ENCODE data around the gene DRD1.
A peak's percentile ranks its signal among the peaks of the same experiment; 100 is the strongest.

The DRD1 gene

DNA sequence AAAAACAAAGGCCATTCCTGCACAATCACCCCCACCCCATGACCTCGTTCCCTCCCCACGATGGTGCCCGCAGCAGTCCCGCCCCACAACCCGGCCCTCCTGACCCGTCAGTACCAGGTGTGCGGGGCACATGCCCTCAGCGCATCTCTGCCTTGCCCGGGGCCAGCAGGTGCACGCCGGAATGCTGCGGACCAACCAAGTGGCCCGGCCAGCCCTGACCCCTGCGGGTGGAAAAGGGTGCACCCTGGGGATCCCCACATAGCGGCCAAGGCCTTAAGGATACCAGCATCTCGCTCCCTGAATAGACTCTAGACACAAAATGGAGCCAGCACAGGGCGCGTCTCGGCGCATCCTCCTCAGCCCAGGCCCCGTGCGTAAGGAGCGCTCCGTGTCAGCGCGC, 40.3 kb upstream of the DRD1 start:
- H3K4me1 ChIP-seq (ENCODE audit: low read depth, poor library complexity, severe bottlenecking): peaks cover 7% of the 10 kb centered on the region
- no peak overlapping the region for H3K27ac ChIP-seq
- TF ChIP-seq, protein P1, sequence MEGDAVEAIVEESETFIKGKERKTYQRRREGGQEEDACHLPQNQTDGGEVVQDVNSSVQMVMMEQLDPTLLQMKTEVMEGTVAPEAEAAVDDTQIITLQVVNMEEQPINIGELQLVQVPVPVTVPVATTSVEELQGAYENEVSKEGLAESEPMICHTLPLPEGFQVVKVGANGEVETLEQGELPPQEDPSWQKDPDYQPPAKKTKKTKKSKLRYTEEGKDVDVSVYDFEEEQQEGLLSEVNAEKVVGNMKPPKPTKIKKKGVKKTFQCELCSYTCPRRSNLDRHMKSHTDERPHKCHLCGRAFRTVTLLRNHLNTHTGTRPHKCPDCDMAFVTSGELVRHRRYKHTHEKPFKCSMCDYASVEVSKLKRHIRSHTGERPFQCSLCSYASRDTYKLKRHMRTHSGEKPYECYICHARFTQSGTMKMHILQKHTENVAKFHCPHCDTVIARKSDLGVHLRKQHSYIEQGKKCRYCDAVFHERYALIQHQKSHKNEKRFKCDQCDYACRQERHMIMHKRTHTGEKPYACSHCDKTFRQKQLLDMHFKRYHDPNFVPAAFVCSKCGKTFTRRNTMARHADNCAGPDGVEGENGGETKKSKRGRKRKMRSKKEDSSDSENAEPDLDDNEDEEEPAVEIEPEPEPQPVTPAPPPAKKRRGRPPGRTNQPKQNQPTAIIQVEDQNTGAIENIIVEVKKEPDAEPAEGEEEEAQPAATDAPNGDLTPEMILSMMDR (conservative IDR thresholded peaks at IDR 0.05; ENCODE audit: low read depth, low read length): no peak
- no peak overlapping the region for H2AFZ ChIP-seq (ENCODE audit: low read depth)
- no peaks in the 10 kb centered on the region for H3K36me3 ChIP-seq (ENCODE audit: insufficient read depth)
- H4K20me1 ChIP-seq (ENCODE audit: insufficient read depth): no peaks in the 10 kb centered on the region
- H3K4me2 ChIP-seq: no peak overlapping the region
- H3K4me3 ChIP-seq (IDR thresholded peaks at IDR 0.05; ENCODE audit: insufficient read depth, low read depth, low read length): no peak overlapping the region
- H3K79me2 ChIP-seq (ENCODE audit: insufficient read depth, low read depth): peaks cover 96% of the 10 kb centered on the region
- H3K9ac ChIP-seq: no peak overlapping the region
- no peaks in the 10 kb centered on the region for H3K27me3 ChIP-seq (ENCODE audit: insufficient read depth, low read depth)

DNA sequence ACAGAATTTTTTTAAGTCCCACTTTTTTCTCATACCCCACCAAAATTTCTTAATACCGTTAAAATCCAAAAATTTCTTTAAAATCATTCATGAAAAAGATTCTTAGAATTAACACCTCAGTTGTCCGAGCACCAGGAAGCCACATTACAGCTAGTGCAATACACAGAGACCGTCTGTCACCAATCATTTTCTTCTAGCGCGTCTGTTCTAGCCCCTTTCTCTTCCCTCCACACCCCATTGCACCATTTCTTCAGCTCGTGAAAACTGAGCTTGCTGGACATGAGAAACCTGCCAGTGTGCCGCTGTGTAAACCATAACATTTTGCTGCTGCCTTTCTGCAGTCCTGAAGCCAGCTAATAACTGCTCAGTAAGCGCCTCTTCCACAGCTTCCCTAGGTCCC, 39.4 kb upstream of the DRD1 start:
- TF ChIP-seq, protein P1 (conservative IDR thresholded peaks at IDR 0.05; ENCODE audit: low read depth, low read length): no peak
- no peaks in the 10 kb centered on the region for H3K36me3 ChIP-seq (ENCODE audit: insufficient read depth)
- H2AFZ ChIP-seq (ENCODE audit: low read depth): no peak overlapping the region
- H3K79me2 ChIP-seq (ENCODE audit: insufficient read depth, low read depth): peaks cover 92% of the 10 kb centered on the region
- H3K4me3 ChIP-seq (IDR thresholded peaks at IDR 0.05; ENCODE audit: insufficient read depth, low read depth, low read length): no peak overlapping the region
- H3K9ac ChIP-seq: no peak overlapping the region
- no peak overlapping the region for H3K4me2 ChIP-seq
- H3K4me1 ChIP-seq (ENCODE audit: low read depth, poor library complexity, severe bottlenecking): peaks cover 7% of the 10 kb centered on the region
- H3K27me3 ChIP-seq (ENCODE audit: insufficient read depth, low read depth): no peaks in the 10 kb centered on the region
- H4K20me1 ChIP-seq (ENCODE audit: insufficient read depth): no peaks in the 10 kb centered on the region
- no peak overlapping the region for H3K27ac ChIP-seq

DNA sequence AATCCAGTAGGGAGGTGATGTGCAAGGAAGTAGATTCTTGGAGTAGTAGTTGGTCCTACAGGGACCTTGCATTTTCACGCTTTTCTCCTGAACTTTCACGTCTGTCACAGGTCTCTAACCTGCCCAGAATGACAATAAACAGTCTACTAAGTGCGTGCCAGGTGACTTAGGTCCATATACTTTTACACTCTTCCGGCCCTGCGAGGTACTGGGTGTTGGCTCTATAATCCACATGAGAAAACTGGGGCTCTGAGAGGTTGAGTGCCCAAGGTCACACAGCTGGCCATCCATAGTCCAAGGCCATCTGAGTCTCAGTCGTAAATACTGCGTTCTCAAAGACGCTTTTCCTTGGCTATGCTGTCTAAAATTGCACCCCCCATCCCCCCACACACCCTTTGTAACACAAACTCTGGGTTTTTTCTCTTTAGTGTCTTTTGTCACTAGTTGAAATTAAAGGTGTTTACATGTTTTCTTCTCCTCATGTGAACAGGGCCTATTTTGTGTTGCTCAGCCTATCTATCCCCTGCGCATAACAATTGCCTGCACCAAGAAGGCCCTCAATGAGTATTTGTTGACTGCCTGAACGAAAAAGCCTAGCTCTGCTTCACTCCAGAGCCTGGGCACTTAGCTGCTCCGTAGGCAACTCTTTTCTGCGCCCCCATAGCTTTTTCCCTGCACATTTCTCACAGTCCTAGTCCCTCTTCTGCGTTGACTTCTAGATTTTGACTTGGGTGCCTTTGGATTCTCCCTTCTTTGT, 35.3 kb upstream of the DRD1 start:
- H3K36me3 ChIP-seq (ENCODE audit: insufficient read depth): no peaks in the 10 kb centered on the region
- peaks cover 7% of the 10 kb centered on the region for H3K4me1 ChIP-seq (ENCODE audit: low read depth, poor library complexity, severe bottlenecking)
- no peaks in the 10 kb centered on the region for H4K20me1 ChIP-seq (ENCODE audit: insufficient read depth)
- H3K27ac ChIP-seq: peak overlapping the region; percentile 36; the same call in 1 of the 2 replicates
- TF ChIP-seq, protein P1 (conservative IDR thresholded peaks at IDR 0.05; ENCODE audit: low read depth, low read length): no peak
- H3K4me3 ChIP-seq (IDR thresholded peaks at IDR 0.05; ENCODE audit: insufficient read depth, low read depth, low read length): no peak overlapping the region
- peaks cover 52% of the 10 kb centered on the region for H3K79me2 ChIP-seq (ENCODE audit: insufficient read depth, low read depth)
- H2AFZ ChIP-seq (ENCODE audit: low read depth): 0 out of 2 replicates have a peak overlapping the region, but pooled peaks have one; percentile 30
- H3K27me3 ChIP-seq (ENCODE audit: insufficient read depth, low read depth): no peaks in the 10 kb centered on the region
- peak overlapping the region; percentile 85 for H3K9ac ChIP-seq
- H3K4me2 ChIP-seq: peak overlapping the region; percentile 66

DNA sequence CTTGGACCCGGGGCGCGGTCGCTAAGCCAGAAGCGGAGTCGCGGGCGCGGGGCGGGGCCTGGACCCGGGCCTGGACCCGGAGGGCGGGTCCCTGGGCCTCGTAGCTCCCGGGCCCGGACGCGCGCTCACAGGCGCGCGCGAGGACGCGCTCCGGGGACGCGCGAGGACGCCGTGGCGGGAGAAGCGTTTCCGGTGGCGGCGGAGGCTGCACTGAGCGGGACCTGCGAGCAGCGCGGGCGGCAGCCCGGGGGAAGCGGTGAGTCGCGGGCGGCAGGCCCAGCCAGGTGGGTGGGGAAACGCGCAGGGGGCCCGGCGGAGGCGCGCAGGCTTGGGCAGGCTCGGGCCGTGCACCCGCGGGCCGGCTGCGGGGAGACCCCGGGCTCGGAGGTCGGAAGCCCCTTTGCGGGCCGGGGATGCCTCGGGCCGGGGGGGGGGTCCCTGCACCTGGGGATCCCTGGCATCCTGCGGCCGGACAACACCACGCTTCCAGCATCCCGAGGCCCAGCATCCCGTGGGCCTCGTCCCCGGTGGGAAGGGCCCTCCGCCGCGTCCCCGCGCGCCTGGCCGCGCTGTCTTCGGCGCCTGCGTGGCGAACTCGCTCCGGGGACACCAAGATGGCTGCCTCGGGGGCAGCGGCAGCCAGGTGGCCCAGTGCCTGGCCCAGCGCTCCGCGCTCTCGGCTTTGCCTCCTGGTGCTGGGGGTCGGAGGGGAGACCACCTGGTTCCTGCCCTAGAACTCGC, 34.6 kb upstream of the DRD1 start, which contains the start of gene SFXN1:
Gene SFXN1, plus strand, starts transcription at position 177 of the 741 bp plus-strand sequence. CDS start 13,544 bp downstream, outside the sequence.
- peak within 1 kb of the TSS; percentile 90 for H2AFZ ChIP-seq (ENCODE audit: low read depth)
- peak within 1 kb of the TSS; percentile 36 for H3K27ac ChIP-seq
- H3K4me1 ChIP-seq (ENCODE audit: low read depth, poor library complexity, severe bottlenecking): peaks cover 7% of the 10 kb centered on the region
- no peaks in the 10 kb centered on the region for H3K36me3 ChIP-seq (ENCODE audit: insufficient read depth)
- H3K4me2 ChIP-seq: peak within 1 kb of the TSS; percentile 73
- TF ChIP-seq, protein P1 (conservative IDR thresholded peaks at IDR 0.05; ENCODE audit: low read depth, low read length): no peak
- no peaks in the 10 kb centered on the region for H4K20me1 ChIP-seq (ENCODE audit: insufficient read depth)
- peak within 1 kb of the TSS; percentile 85 for H3K9ac ChIP-seq
- H3K4me3 ChIP-seq (IDR thresholded peaks at IDR 0.05; ENCODE audit: insufficient read depth, low read depth, low read length): no peak within 1 kb of the TSS
- peaks cover 48% of the 10 kb centered on the region for H3K79me2 ChIP-seq (ENCODE audit: insufficient read depth, low read depth)
- H3K27me3 ChIP-seq (ENCODE audit: insufficient read depth, low read depth): no peaks in the 10 kb centered on the region

Measured in KMS-11 (cell line).